OCI-M2 (cell line): ENCODE results near the gene YWHAB.

Experiments
- DNase-seq: peaks from one replicate; lab custom pipeline; 2025; ENCODE audit not compliant: unreplicated experiment; lab: John Stamatoyannopoulos, UW

YWHAB gene

DNA sequence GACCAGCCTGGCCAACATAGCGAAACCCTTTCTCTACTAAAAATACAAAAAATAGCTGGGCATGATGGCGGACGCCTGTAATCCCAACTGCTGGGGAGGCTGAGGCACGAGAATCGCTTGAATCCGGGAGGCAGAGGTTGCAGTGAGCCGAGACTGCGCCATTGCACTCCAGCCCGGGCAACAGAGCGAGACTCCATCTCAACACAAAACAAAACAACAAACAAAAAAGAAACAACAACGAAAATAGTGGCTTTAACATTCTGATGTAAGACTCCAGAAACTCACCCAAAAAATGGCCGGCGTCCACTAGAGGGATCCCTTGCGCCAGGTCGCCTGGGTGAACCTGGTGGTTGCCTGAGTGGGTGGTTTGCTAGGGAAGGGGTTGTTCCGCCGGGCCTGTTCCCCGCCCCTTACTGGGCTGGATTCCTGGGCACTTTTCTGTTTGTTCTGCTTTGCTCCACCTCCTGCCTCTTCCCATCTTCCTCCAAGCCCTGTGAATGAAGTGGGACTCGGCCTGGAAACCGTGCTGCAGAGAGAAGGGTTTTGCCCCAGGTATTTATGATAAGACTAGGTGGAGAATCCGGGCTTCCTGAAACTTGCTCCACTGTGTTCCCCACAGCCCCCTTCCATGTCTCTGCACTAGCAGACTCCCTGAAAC is 25.9 kb downstream of the YWHAB start:
- DNase-seq: no peak

DNA sequence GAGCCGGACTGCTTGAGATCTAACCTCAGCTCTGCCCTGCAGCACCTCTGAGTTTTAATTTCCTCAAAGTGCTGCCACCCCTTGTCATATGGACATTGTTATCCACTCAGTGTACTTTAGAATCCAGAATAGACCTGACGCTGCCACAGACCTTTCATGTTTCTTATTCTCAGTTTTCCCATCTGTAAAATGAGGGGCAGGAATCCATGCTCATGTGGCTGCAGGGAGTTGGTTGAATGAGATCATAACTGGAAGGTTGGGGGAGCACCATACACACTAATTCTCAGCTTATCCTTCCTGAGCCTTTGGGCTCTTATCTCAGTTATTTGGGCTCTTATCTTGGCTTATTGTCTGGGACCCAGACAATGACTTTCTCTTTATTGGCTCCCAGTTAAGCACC is 26.7 kb downstream of the YWHAB start:
- DNase-seq: no peak

DNA sequence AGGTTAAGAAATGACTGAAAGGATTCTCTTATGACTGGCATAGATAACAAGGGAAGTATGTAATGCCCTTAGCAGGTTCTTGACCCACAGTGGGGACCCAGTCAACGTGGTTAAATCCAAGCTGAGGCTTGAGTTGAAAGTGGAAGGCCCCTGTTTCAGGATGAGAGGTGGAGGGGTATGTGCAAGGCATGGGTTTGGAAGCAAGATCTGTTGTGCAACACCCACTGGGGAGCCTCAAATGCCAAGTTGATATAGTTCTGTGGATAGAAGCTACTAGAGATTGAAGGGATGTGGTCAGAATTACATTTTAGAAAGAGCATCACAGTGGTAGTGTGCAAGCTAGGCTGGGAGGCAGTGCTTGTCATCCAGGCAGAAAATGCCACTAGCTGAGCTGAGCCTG is 29.4 kb downstream of the YWHAB start:
- no peak for DNase-seq

DNA sequence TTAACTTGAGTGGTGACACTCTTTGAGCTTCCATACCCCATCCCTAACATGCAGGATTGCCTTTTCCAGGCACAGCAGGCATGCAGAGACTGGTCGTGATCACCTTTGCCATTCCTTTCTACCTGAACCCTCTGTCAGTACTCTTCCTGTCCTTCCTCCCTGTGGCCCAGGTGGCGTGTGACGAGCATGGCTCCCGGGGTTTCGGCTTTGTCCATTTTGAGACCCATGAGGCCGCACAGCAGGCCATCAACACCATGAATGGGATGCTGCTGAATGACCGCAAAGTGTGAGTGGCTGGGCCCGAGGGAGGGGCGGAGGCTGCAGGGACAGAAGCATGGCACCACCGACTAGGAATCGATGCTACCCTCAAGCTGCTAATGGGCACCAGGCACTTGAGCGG is 31.1 kb downstream of the YWHAB start:
- DNase-seq: no peak

DNA sequence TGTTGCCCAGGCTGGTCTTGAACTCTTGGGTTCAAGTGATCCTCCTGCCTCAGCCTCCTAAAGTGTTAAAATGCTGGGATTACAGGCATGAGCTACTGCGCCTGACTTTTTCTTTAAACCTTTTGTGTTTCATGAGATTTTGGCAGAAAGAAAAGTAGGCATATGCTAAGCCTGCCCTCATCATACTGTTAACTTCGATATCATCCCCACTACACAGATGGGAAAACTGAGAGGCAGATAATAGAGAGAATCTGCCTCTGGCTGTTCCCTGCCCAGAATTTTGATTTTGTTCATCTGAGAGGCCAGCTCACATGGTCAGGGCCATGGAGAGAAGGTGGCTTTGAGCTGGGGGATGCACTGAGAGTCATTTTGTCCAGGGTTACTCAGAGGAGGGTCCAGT is 31.9 kb downstream of the YWHAB start:
- no peak for DNase-seq

GRCh38 chr20:44918342-44918741 is 32.8 kb downstream of the YWHAB start:
- DNase-seq: no peak

GRCh38 chr20:44918761-44919160 is 33.3 kb downstream of the YWHAB start:
- no peak for DNase-seq

DNA sequence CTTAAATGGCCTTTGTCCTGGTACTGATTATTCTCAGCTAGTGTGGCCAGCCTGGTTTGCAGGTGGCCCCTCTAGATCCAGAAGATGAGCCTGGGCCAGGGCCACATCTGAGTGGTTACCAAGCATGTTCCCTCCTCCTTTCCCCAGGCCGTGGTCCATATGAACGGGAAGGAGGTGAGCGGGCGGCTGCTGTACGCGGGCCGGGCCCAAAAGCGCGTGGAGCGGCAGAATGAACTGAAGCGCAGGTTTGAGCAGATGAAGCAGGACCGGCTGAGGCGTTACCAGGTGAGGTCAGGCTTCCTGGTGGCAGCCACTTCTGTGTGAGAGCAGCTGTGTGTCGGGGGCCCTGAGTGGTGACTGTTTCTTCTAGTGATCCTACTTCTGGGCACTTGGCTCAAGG is 35.9 kb downstream of the YWHAB start:
- no peak for DNase-seq

DNA sequence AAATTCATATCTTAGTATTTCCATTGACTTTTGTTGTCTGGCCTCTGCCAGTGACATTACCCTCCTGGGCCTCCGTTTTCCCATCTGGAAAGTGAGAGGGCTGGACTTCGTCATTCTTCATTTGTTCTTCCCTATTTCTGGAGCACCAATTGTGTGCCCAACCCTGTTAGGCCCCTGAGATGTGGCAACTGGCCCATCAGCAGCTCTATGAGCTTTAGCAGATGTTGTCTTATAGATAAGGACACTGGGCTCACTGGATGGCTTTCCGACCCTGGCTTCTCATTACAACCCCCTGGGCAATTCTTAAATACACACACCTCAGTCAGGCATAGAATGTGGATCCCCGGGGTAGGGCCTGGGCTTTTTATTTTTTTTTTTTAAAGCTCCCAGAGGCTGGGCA is 39.0 kb downstream of the YWHAB start:
- no peak for DNase-seq

DNA sequence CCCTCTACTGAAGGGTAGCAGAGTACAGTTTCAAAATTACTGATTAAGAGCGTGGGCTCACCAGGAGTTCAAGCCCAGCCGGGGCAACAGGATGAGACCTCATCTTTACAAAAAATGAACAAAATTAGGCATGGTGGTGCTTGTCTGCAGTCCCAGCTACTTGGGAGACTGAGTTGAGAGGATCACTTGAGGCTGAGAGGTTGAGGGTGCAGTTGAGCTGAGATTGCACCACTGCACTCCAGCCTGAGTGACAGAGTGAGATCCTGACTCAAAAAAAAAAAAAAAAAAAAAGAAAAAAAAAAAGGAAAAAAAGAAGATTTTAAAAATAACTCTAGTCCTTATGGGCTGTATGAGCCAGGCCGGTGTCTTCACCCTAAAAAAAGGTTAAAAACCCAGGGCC is 43.1 kb downstream of the YWHAB start:
- DNase-seq: no peak

DNA sequence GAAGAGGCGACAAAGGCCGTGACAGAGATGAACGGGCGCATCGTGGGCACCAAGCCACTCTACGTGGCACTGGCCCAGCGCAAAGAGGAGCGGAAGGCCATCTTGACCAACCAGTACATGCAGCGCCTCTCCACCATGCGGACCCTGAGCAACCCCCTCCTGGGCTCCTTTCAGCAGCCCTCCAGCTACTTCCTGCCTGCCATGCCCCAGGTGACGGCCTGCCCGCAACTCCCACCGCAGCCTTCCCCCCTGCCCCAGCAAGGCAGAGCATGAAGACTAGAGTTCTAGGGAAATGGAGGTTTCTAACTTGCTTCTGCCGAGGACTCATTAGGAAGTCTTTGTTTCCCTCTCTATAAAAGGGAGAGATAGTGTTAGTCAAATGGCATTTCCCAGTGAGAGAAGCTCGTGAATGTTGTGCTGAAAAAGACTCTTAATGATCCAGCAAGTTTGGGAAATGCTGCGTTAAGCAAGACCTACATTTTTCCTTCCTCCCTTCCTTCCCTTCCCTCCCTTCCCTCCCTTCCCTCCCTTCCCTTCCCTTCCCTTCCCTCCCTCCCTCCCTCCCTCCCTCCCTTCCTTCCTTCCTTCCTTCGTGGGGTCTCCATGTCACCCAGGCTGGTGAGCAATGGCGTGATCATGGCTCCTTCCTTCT is 45.1 kb downstream of the YWHAB start:
- DNase-seq: no peak

DNA sequence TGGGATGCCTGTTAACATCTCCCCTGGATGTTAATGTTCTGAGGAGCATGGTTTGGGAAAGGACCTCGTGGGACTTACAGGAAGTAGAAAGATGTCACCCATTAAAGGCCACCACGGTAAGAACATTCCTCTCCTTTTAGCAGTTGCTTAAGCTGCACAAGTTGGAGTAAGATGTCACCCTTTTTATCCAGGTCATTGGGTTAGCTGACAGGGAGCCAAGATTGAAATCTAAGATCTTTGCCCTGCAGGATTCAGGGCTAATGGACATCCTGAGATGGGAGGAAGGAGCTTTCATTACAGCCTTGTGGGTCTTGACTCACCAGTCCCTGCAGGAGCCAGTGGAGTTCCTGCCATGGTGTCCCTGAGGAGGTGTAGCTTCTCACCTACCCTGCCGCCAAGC is 46.4 kb downstream of the YWHAB start:
- DNase-seq: no peak

DNA sequence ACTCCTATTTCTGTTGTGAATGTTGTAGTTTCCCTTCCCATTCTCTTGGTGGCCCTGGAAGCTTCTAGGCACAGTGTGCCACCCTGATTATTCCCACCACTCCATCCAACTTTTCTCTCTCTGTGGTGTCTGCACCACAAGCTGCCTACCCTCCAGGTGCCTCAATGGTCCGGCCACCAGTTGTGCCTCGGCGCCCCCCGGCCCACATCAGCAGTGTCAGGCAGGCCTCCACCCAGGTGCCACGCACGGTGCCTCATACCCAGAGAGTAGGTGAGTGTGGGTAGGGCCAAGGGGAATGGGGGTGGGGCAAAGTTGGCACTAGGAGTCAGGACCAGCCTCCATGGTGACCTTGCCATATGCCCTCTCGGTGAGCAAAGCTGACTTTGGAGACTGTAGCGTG is 47.4 kb downstream of the YWHAB start:
- DNase-seq: no peak

DNA sequence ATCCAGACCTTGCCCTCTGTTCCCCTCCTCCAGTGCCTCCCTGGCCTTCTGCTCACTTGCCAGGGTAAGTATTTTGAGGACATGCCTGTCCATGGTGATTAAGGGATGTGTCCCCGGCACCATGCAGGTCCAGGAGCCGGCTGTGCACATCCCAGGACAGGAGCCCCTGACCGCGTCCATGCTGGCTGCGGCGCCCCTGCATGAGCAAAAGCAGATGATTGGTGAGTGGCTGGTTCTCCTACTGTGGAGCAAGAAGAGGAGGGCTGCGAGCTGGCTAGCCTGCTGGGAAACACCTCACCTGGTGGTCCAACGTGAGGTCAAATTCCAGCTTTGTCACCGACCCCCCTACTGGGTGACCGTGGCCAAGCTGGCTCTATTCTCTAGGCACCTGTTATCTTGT is 51.0 kb downstream of the YWHAB start:
- no peak for DNase-seq

- no peak for DNase-seq
Observed at GRCh38 chr20:44938637-44939036, 53.1 kb downstream of the YWHAB start.

GRCh38 chr20:44941120-44941691 is 55.7 kb downstream of the YWHAB start:
- no peak for DNase-seq

- no peak for DNase-seq
Observed at GRCh38 chr20:44942264-44942973, 56.9 kb downstream of the YWHAB start.

DNA sequence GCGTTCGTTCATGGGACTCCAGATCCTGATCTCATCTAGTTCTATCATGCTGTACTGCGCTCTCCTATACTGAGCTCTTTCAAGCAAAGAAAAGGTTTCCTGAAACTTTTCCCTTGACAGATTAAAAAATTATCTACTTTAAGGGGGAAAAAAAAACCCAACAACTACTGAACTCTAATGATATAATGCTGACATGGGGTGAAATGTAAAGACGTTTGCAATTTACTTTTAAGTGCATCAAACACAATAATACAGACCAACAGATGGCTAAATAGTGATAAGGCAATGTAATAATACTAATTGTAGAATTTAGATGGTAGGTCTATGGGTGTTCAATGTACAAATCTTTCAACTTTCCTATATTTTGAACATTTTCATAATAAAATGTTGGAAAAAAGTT is 58.3 kb downstream of the YWHAB start:
- no peak for DNase-seq

DNA sequence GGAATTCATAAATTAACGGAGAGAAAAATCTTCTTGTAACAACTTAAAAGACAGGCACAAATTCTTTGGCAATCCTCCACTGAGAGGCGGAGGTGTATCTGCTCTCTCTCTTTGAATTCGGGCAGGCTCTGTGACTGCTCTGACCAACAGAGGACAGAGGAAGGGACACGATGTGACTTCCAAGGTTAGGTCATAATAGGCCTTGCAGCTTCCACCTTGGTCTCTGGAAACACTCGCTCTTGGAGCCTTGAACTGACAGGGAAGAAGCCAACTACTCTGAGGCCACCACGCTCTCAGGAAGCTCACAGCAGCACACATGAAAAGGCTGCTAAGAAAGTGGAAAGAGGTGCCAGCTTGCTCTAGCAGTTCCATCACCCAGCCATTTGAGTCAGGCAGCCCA is 59.8 kb downstream of the YWHAB start:
- DNase-seq: no peak

DNA sequence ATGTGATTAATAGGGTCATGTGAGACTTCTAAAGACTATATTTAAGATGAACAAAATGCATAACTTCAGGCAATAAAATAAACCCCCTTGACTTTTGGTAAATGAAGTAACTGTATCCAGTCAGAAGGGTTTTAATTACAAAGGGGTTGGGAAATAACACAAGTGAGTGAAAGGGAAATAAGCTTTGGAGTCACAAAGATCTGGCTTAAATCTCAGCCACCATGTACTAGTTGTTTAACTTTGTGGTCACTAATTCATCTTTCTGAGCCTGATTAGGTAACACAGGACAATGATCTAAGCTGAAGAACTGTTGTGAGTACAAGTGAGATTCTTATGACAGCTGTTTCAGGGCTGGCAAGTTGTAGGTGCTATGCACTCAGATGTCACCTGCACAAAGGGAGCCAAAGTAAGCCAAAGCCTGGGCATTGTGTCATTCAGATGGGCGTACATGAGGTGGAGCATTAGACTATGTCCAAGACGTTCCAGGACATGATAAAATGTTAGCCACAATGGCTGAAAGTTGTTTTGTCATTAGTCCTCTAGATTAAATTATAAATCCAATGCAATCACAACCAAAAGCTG is 60.9 kb downstream of the YWHAB start:
- DNase-seq: no peak

DNA sequence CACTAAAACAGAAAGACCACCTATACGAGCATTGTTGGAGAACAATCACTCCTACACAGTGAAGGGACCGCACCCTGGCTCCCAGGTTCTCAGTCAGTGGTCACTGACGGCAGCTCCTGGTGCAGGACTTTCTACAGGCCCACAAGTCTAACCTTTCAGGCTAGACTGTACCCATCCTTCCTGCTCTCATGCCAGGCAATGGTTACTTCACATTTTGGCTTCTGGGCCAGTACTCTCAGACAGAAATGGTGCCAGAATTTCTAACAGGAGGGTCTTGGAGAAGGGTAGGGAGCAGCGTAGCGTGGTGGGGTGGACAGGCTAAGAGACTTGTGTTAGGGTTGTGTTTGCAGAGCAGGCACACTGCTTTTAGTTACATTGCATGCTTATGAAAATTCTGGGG is 62.6 kb downstream of the YWHAB start:
- no peak for DNase-seq

GRCh38 chr20:44948513-44948912 is 63.0 kb downstream of the YWHAB start:
- no peak for DNase-seq
